WTC11 (cell line): ENCODE measurements around the gene GATAD2A. TPM values are rescaled to one million over a fixed set of nuclear protein-coding genes. Genes with fewer than 3 reads are reported as not detected.
A peak's percentile ranks its signal among the peaks of the same experiment; 100 is the strongest.

Source experiments
- ATAC-seq: fragments of 200-7000 bp; cut with Tn5 transposase; 2 replicates; pipeline ENCODE4 v1.10.0; 2021; ENCODE audit warnings: mild to moderate bottlenecking, moderate library complexity
- CTCF ChIA-PET: fragments of 300-600 bp; sonication (Branson Sonifier 250); formaldehyde crosslinking; loops from one replicate; lab custom pipeline; 2021; ENCODE audit warnings: antibody characterized with exemption; lab: Charles Lee
- POLR2A ChIA-PET: fragments of 350-600 bp; sonication (Branson Sonifier 250); formaldehyde crosslinking; loops from one replicate; lab custom pipeline; 2021; ENCODE audit warnings: antibody characterized with exemption; lab: Charles Lee
- DNase-seq: peaks from one replicate; pipeline ENCODE4 v3.0.0; 2021; ENCODE audit warnings: low spot score
- H3K27ac Mint-ChIP-seq: 2 replicates; pipeline ENCODE4 v1.8.0; 2021; ENCODE audit warnings: mixed read lengths
- H3K27me3 Mint-ChIP-seq: 2 replicates; pipeline ENCODE4 v1.8.0; 2021; ENCODE audit warnings: low read depth, mild to moderate bottlenecking, moderate library complexity, mixed read lengths
- H3K36me3 Mint-ChIP-seq: 2 replicates; pipeline ENCODE4 v1.8.0; 2021; ENCODE audit warnings: mixed read lengths
- H3K4me1 Mint-ChIP-seq: 2 replicates; pipeline ENCODE4 v1.8.0; 2022; ENCODE audit warnings: mixed read lengths
- H3K4me3 Mint-ChIP-seq: 2 replicates; pipeline ENCODE4 v1.8.0; 2021; ENCODE audit warnings: mild to moderate bottlenecking, moderate library complexity, mixed read lengths
- H3K9me3 Mint-ChIP-seq: 2 replicates; pipeline ENCODE4 v1.8.0; 2021; ENCODE audit warnings: mixed read lengths
- ATF1 ChIP-seq: sonication (generic); formaldehyde crosslinking; IDR thresholded peaks from 2 replicates; pipeline ENCODE4 v1.8.1; 2023; ENCODE audit warnings: mild to moderate bottlenecking, moderate library complexity, missing genetic modification reagents
- ETV6 ChIP-seq: sonication (generic); formaldehyde crosslinking; IDR thresholded peaks from 2 replicates; pipeline ENCODE4 v1.8.1; 2022; ENCODE audit warnings: mild to moderate bottlenecking, missing genetic modification reagents
- FOXK1 ChIP-seq: sonication (generic); formaldehyde crosslinking; IDR thresholded peaks from 2 replicates; pipeline ENCODE4 v1.8.0; 2022; ENCODE audit warnings: mild to moderate bottlenecking, moderate library complexity, missing genetic modification reagents
- GABPB1 ChIP-seq: sonication (generic); formaldehyde crosslinking; IDR thresholded peaks from 2 replicates; pipeline ENCODE4 v1.8.1; 2023; ENCODE audit warnings: mild to moderate bottlenecking, missing genetic modification reagents
- GTF2I ChIP-seq: fragments of 250-450 bp; sonication (Bioruptor Pico); conservative IDR thresholded peaks from 2 replicates; pipeline ENCODE4 v1.4.0; 2021; ENCODE audit warnings: mild to moderate bottlenecking
- JAZF1 ChIP-seq: fragments of 250-450 bp; sonication (Bioruptor Pico); IDR thresholded peaks from 2 replicates; pipeline ENCODE4 v1.9.0; 2021; ENCODE audit warnings: moderate library complexity, mild to moderate bottlenecking, inconsistent platforms
- JUN ChIP-seq: sonication (generic); formaldehyde crosslinking; IDR thresholded peaks from 2 replicates; pipeline ENCODE4 v1.8.0; 2023; ENCODE audit warnings: mild to moderate bottlenecking, missing genetic modification reagents
- NFE2L1 ChIP-seq: sonication (generic); formaldehyde crosslinking; IDR thresholded peaks from 2 replicates; pipeline ENCODE4 v1.8.1; 2023; ENCODE audit warnings: missing genetic modification reagents
- NFYB ChIP-seq: sonication (generic); formaldehyde crosslinking; conservative IDR thresholded peaks from 2 replicates; pipeline ENCODE4 v1.8.0; 2022; ENCODE audit warnings: low read depth, missing genetic modification reagents
- NR2C2 ChIP-seq: sonication (generic); formaldehyde crosslinking; IDR thresholded peaks from 2 replicates; pipeline ENCODE4 v1.8.0; 2022; ENCODE audit warnings: mild to moderate bottlenecking, missing genetic modification reagents
- RORB ChIP-seq: fragments of 250-450 bp; sonication (Bioruptor Pico); IDR thresholded peaks from 2 replicates; pipeline ENCODE4 v1.9.0; 2021; ENCODE audit warnings: mild to moderate bottlenecking
- SMAD4 ChIP-seq: sonication (generic); formaldehyde crosslinking; IDR thresholded peaks from 2 replicates; pipeline ENCODE4 v1.8.0; 2022; ENCODE audit warnings: mild to moderate bottlenecking, missing genetic modification reagents
- ZNF121 ChIP-seq: sonication (generic); formaldehyde crosslinking; IDR thresholded peaks from 2 replicates; pipeline ENCODE4 v1.8.0; 2023; ENCODE audit warnings: missing genetic modification reagents
- ZNF219 ChIP-seq: sonication (generic); formaldehyde crosslinking; IDR thresholded peaks from 2 replicates; pipeline ENCODE4 v1.8.0; 2023; ENCODE audit warnings: missing genetic modification reagents, mild to moderate bottlenecking, borderline replicate concordance
- ZNF263 ChIP-seq: sonication (generic); formaldehyde crosslinking; IDR thresholded peaks from 2 replicates; pipeline ENCODE4 v1.8.1; 2022; ENCODE audit warnings: low read depth, mild to moderate bottlenecking, moderate library complexity, missing genetic modification reagents
- ZNF423 ChIP-seq: fragments of 250-450 bp; sonication (Bioruptor Pico); IDR thresholded peaks from 2 replicates; pipeline ENCODE4 v2.1.2; 2022; ENCODE audit warnings: mild to moderate bottlenecking, moderate library complexity
- total RNA-seq: library from RNA; stranded (reverse); gene quantifications from 3 replicates; pipeline ENCODE4 v1.2.3, GENCODE V29; 2021
- TF ChIP-seq, protein P1 (sequence below): fragments of 250-450 bp; sonication (Bioruptor Pico); IDR thresholded peaks from 2 replicates; pipeline ENCODE4 v1.9.0; 2021; ENCODE audit warnings: mild to moderate bottlenecking
- TF ChIP-seq, protein P2 (sequence below): sonication (generic); formaldehyde crosslinking; IDR thresholded peaks from 2 replicates; pipeline ENCODE4 v1.8.0; 2022; ENCODE audit warnings: mild to moderate bottlenecking, missing genetic modification reagents
- TF ChIP-seq, protein P3 (sequence below): fragments of 200-600 bp; IDR thresholded peaks from 2 replicates; pipeline ENCODE4 v1.8.0; 2022; ENCODE audit warnings: antibody characterized with exemption
- TF ChIP-seq, protein P4 (sequence below): sonication (generic); formaldehyde crosslinking; conservative IDR thresholded peaks from 2 replicates; pipeline ENCODE4 v1.8.1; 2023; ENCODE audit warnings: mild to moderate bottlenecking, low read depth, missing genetic modification reagents, moderate library complexity
- TF ChIP-seq, protein P5 (sequence below): sonication (generic); formaldehyde crosslinking; IDR thresholded peaks from 2 replicates; pipeline ENCODE4 v1.8.1; 2022; ENCODE audit warnings: missing genetic modification reagents, borderline replicate concordance

GATAD2A gene
- total RNA-seq, 1 experiment from 2014 or later: 209 TPM

DNA sequence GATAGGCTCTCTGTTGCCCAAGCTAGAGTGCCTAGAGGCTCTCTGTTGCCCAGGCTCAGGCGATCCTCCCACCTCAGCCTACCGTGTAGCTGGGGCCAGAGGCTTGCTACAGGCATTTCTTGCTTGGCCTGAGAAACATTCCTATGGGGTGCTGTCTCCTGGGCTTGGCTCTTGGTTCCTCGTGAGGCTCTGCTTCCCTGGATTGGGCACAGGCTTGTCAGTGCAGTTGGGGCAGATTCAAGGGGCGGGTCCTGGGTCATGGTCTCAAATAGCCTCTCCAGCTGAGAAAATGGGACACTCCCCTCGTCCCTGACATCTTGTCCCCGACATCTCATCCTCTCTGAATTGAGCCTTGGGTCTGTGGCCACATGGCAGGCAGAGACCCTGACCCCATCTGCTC lies 105.0 kb downstream of the GATAD2A start:
- Mint-ChIP-seq H3K27ac (peak overlapping the region; percentile 46; the same call in 1 of the 2 replicates), H3K27me3 (no peaks in the 10 kb centered on the region), H3K36me3 (peaks cover 15% of the 10 kb centered on the region), H3K4me1 (peaks cover 8% of the 10 kb centered on the region), H3K4me3 (no peak overlapping the region), H3K9me3 (no peaks in the 10 kb centered on the region)
- TF ChIP-seq FOXK1 (CRISPR knock-in tag): no peak
- TF ChIP-seq JAZF1 (CRISPR knock-in tag): no peak
- TF ChIP-seq, protein P1, sequence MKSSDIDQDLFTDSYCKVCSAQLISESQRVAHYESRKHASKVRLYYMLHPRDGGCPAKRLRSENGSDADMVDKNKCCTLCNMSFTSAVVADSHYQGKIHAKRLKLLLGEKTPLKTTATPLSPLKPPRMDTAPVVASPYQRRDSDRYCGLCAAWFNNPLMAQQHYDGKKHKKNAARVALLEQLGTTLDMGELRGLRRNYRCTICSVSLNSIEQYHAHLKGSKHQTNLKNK: no peak
- no peak for TF ChIP-seq ZNF423 (CRISPR knock-in tag)
- no peak for TF ChIP-seq GTF2I
- TF ChIP-seq ZNF219: no peak
- TF ChIP-seq NFE2L1 (CRISPR knock-in tag): no peak
- TF ChIP-seq, protein P2, sequence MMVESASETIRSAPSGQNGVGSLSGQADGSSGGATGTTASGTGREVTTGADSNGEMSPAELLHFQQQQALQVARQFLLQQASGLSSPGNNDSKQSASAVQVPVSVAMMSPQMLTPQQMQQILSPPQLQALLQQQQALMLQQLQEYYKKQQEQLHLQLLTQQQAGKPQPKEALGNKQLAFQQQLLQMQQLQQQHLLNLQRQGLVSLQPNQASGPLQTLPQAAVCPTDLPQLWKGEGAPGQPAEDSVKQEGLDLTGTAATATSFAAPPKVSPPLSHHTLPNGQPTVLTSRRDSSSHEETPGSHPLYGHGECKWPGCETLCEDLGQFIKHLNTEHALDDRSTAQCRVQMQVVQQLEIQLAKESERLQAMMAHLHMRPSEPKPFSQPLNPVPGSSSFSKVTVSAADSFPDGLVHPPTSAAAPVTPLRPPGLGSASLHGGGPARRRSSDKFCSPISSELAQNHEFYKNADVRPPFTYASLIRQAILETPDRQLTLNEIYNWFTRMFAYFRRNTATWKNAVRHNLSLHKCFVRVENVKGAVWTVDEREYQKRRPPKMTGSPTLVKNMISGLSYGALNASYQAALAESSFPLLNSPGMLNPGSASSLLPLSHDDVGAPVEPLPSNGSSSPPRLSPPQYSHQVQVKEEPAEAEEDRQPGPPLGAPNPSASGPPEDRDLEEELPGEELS (CRISPR knock-in tag): no peak
- no peak for TF ChIP-seq ETV6 (CRISPR knock-in tag)
- TF ChIP-seq, protein P3, sequence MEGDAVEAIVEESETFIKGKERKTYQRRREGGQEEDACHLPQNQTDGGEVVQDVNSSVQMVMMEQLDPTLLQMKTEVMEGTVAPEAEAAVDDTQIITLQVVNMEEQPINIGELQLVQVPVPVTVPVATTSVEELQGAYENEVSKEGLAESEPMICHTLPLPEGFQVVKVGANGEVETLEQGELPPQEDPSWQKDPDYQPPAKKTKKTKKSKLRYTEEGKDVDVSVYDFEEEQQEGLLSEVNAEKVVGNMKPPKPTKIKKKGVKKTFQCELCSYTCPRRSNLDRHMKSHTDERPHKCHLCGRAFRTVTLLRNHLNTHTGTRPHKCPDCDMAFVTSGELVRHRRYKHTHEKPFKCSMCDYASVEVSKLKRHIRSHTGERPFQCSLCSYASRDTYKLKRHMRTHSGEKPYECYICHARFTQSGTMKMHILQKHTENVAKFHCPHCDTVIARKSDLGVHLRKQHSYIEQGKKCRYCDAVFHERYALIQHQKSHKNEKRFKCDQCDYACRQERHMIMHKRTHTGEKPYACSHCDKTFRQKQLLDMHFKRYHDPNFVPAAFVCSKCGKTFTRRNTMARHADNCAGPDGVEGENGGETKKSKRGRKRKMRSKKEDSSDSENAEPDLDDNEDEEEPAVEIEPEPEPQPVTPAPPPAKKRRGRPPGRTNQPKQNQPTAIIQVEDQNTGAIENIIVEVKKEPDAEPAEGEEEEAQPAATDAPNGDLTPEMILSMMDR: no peak
- no peak for TF ChIP-seq RORB
- ATAC-seq (peak; percentile 68), DNase-seq (no peak)
- ChIA-PET CTCF (interaction anchor here (0.6 to 1.2 kb wide), 5 partner anchors 20 to 168 kb away, joined by 3 to 7 read pairs (median 4); no protein-coding TSS in a partner anchor), POLR2A (interaction anchor here (0.5 to 0.6 kb wide), 2 partner anchors 111 to 349 kb away, joined by 3 to 7 read pairs; no protein-coding TSS in a partner anchor)

DNA sequence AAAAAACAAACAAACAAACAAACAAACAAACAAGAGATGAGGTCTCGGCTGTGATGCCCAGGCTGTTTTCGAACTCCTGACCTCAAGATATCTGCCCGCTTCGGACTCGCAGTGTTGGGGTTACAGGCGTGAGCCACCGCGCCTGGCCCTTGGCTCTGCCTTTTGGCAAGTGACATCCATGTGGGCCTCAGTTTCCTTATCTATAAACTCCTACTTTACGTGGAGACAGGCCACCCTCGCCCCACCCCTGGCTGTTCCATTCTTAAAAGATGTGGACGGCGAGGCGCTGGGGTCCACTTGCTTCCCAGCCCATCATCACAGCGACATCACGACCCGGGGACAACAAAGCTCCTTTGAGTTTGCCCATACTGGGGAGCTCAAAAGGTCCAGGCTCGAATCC lies 108.2 kb downstream of the GATAD2A start:
- CTCF ChIA-PET: interaction anchor here (0.8 to 1.2 kb wide), 3 partner anchors 24 to 37 kb away, joined by 3 read pairs; no protein-coding TSS in a partner anchor
- no peak overlapping the region for H3K4me3 Mint-ChIP-seq
- H3K36me3 Mint-ChIP-seq: no peaks in the 10 kb centered on the region
- H3K27me3 Mint-ChIP-seq: no peaks in the 10 kb centered on the region
- H3K9me3 Mint-ChIP-seq: no peaks in the 10 kb centered on the region
- peaks cover 10% of the 10 kb centered on the region; the same call in 1 of the 2 replicates for H3K4me1 Mint-ChIP-seq
- POLR2A ChIA-PET: no interaction called here
- no peak for TF ChIP-seq NR2C2 (CRISPR knock-in tag)
- TF ChIP-seq SMAD4 (CRISPR knock-in tag): no peak
- no peak for TF ChIP-seq ATF1 (CRISPR knock-in tag)
- no peak for TF ChIP-seq ZNF121 (CRISPR knock-in tag)
- TF ChIP-seq, protein P4, sequence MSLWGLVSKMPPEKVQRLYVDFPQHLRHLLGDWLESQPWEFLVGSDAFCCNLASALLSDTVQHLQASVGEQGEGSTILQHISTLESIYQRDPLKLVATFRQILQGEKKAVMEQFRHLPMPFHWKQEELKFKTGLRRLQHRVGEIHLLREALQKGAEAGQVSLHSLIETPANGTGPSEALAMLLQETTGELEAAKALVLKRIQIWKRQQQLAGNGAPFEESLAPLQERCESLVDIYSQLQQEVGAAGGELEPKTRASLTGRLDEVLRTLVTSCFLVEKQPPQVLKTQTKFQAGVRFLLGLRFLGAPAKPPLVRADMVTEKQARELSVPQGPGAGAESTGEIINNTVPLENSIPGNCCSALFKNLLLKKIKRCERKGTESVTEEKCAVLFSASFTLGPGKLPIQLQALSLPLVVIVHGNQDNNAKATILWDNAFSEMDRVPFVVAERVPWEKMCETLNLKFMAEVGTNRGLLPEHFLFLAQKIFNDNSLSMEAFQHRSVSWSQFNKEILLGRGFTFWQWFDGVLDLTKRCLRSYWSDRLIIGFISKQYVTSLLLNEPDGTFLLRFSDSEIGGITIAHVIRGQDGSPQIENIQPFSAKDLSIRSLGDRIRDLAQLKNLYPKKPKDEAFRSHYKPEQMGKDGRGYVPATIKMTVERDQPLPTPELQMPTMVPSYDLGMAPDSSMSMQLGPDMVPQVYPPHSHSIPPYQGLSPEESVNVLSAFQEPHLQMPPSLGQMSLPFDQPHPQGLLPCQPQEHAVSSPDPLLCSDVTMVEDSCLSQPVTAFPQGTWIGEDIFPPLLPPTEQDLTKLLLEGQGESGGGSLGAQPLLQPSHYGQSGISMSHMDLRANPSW (CRISPR knock-in tag): no peak
- TF ChIP-seq NFYB (CRISPR knock-in tag): no peak
- TF ChIP-seq, protein P5, sequence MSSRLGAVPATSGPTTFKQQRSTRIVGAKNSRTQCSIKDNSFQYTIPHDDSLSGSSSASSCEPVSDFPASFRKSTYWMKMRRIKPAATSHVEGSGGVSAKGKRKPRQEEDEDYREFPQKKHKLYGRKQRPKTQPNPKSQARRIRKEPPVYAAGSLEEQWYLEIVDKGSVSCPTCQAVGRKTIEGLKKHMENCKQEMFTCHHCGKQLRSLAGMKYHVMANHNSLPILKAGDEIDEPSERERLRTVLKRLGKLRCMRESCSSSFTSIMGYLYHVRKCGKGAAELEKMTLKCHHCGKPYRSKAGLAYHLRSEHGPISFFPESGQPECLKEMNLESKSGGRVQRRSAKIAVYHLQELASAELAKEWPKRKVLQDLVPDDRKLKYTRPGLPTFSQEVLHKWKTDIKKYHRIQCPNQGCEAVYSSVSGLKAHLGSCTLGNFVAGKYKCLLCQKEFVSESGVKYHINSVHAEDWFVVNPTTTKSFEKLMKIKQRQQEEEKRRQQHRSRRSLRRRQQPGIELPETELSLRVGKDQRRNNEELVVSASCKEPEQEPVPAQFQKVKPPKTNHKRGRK (CRISPR knock-in tag): no peak
- TF ChIP-seq JUN (CRISPR knock-in tag): no peak
- TF ChIP-seq ZNF263 (CRISPR knock-in tag): no peak
- no peak for TF ChIP-seq GABPB1 (CRISPR knock-in tag)
- DNase-seq (no peak), ATAC-seq (no peak)
- H3K27ac Mint-ChIP-seq: no peak overlapping the region
